GM12878 (cell line): Measurements from ENCODE around the gene LEMD1. TPM values are rescaled to one million over a fixed set of nuclear protein-coding genes. Genes with fewer than 3 reads are reported as not detected.

Experiments
- ATAC-seq: fragments of 200-7000 bp; cut with Tn5 transposase; 3 replicates; pipeline ENCODE4 v1.9.1; 2020; ENCODE audit warnings: mild to moderate bottlenecking, moderate library complexity
- BruUV-seq: library from RNA; stranded (reverse); fragments of 400-500 nt; replicated peaks from 2 replicates; lab custom pipeline; 2021; lab: Mats Ljungman, UMichigan
- CTCF ChIA-PET: fragments of 300-600 bp; sonication (Branson Sonifier 250); formaldehyde crosslinking; extraction: SDS; loops from one replicate; lab custom pipeline; 2021; ENCODE audit warnings: inconsistent platforms; lab: Yijun Ruan, JAX
- POLR2A ChIA-PET: fragments of 350-600 bp; formaldehyde crosslinking; extraction: SDS; loops from one replicate; lab custom pipeline; 2021; ENCODE audit warnings: inconsistent platforms; lab: Charles Lee
- RAD21 ChIA-PET: fragments of 300-600 bp; sonication (Branson Sonifier 250); formaldehyde crosslinking; loops from one replicate; lab custom pipeline; 2023; ENCODE audit warnings: antibody characterized with exemption; ENCODE audit not compliant: unreplicated experiment; lab: Charles Lee
- SMC1A ChIA-PET: fragments of 300-600 bp; sonication (Branson Sonifier 250); formaldehyde crosslinking; loops from one replicate; lab custom pipeline; 2023; ENCODE audit not compliant: unreplicated experiment, uncharacterized antibody; lab: Charles Lee
- DNase-seq: peaks from one replicate; pipeline ENCODE4 v3.0.0-alpha.2; 2011; ENCODE audit warnings: low read depth, low spot score
- FAIRE-seq: peaks from 3 replicates; lab custom pipeline; 2011; peaks lifted over from hg19 to GRCh38; lab: Jason Lieb, UNC
- H2AFZ ChIP-seq: 2 replicates; pipeline ENCODE4 v1.6.0; 2011; ENCODE audit warnings: low read depth, low read length, control low read depth; ENCODE audit not compliant: control insufficient read depth
- H3K27ac ChIP-seq: 2 replicates; pipeline ENCODE4 v1.5.1; 2011; ENCODE audit warnings: control low read depth; ENCODE audit not compliant: control insufficient read depth, insufficient read depth
- H3K27me3 ChIP-seq, 2 experiments: replicated peaks in 1 of 2; 2 replicates each; pipeline versions ENCODE4 v1.6.0 to v1.6.1; 2011; ENCODE audit warnings: low read length in 1 of 2; ENCODE audit not compliant: control insufficient read depth in 2 of 2, insufficient read depth in 2 of 2
- H3K36me3 ChIP-seq, 2 experiments: 2 replicates each; pipeline ENCODE4 v1.5.1; 2011; ENCODE audit warnings: low read length in 1 of 2; ENCODE audit not compliant: control insufficient read depth in 2 of 2, insufficient read depth in 2 of 2
- H3K4me1 ChIP-seq: 2 replicates; pipeline ENCODE4 v1.6.1; 2011; ENCODE audit warnings: mild to moderate bottlenecking, low read length, moderate library complexity, mixed read lengths; ENCODE audit not compliant: control insufficient read depth, insufficient read depth
- H3K4me2 ChIP-seq: 2 replicates; pipeline ENCODE4 v1.6.0; 2011; ENCODE audit warnings: control low read depth; ENCODE audit not compliant: control insufficient read depth, insufficient read depth
- H3K4me3 ChIP-seq: fragments of 200-600 bp; sonication (generic); 2 replicates; pipeline ENCODE4 v1.5.1; 2016
- H3K79me2 ChIP-seq: 2 replicates; pipeline ENCODE4 v1.6.0; 2011; ENCODE audit warnings: low read length; ENCODE audit not compliant: control insufficient read depth, insufficient read depth
- H3K9ac ChIP-seq: 2 replicates; pipeline ENCODE4 v1.8.0; 2011; ENCODE audit warnings: low read length, control low read depth, mixed read lengths; ENCODE audit not compliant: control insufficient read depth, insufficient read depth
- H3K9me3 ChIP-seq: replicated peaks from 3 replicates; pipeline ENCODE4 v1.5.1; 2011; ENCODE audit warnings: mild to moderate bottlenecking, low read length; ENCODE audit not compliant: control insufficient read depth, insufficient read depth
- H4K20me1 ChIP-seq: 2 replicates; pipeline ENCODE4 v1.6.0; 2011; ENCODE audit not compliant: control insufficient read depth, insufficient read depth
- CREM ChIP-seq: IDR thresholded peaks from 2 replicates; pipeline ENCODE4 v1.6.1; 2014; ENCODE audit warnings: antibody characterized with exemption, low read depth
- FOS ChIP-seq: IDR thresholded peaks from 3 replicates; pipeline ENCODE4 v1.6.1; 2011; ENCODE audit warnings: borderline replicate concordance; ENCODE audit not compliant: insufficient read length; ENCODE audit errors: extremely low read depth
- HDGF ChIP-seq: fragments of 450-650 bp; IDR thresholded peaks from 2 replicates; pipeline ENCODE4 v1.6.1; 2016; ENCODE audit warnings: antibody characterized with exemption
- MXI1 ChIP-seq: fragments of 150-350 bp; IDR thresholded peaks from 2 replicates; pipeline ENCODE4 v1.6.1; 2011; ENCODE audit warnings: low read depth, mild to moderate bottlenecking, inconsistent platforms, low read length, improper control_type of control experiment
- NFYA ChIP-seq: IDR thresholded peaks from 2 replicates; pipeline ENCODE4 v1.6.1; 2011; ENCODE audit warnings: low read depth, mild to moderate bottlenecking, low read length, improper control_type of control experiment, borderline replicate concordance
- PAX8 ChIP-seq: fragments of 450-650 bp; IDR thresholded peaks from 2 replicates; pipeline ENCODE4 v1.6.1; 2017; ENCODE audit warnings: mild to moderate bottlenecking, moderate library complexity
- POLR2AphosphoS2 ChIP-seq: IDR thresholded peaks from 2 replicates; pipeline ENCODE4 v1.6.1; 2011; ENCODE audit warnings: low read depth, mild to moderate bottlenecking, low read length, improper control_type of control experiment, moderate library complexity
- RBBP5 ChIP-seq: fragments of 200-600 bp; sonication (generic); conservative IDR thresholded peaks from 2 replicates; pipeline ENCODE4 v1.6.1; 2016
- SIN3A ChIP-seq: IDR thresholded peaks from 2 replicates; pipeline ENCODE4 v1.6.1; 2012; ENCODE audit warnings: low read depth, low read length, improper control_type of control experiment
- SREBF1 ChIP-seq: IDR thresholded peaks from 2 replicates; pipeline ENCODE4 v1.6.1; 2012; ENCODE audit warnings: mild to moderate bottlenecking, low read length
- TARDBP ChIP-seq: IDR thresholded peaks from 2 replicates; pipeline ENCODE4 v1.6.1; 2016; ENCODE audit warnings: borderline replicate concordance
- ZNF217 ChIP-seq: fragments of 450-650 bp; IDR thresholded peaks from 2 replicates; pipeline ENCODE4 v1.6.1; 2017; ENCODE audit warnings: antibody characterized with exemption, mild to moderate bottlenecking
- WGBS: methylation state at CpG from one replicate; pipeline ENCODE4 v1.1.6; 2016; ENCODE audit warnings: low lambda C conversion rate; ENCODE audit not compliant: insufficient replicate concordance, insufficient coverage; ENCODE audit errors: missing lambda C conversion rate; 5-methylcytosine and 5-hydroxymethylcytosine counted together
- in situ Hi-C: fragments of 300-500 bp; cut with MboI; formaldehyde crosslinking; loops from 9 replicates; pipeline ENCODE4 v1.14.3; 2018; ENCODE audit warnings: mixed read lengths
- intact Hi-C: fragments of 100-400 bp; cut with micrococcal nuclease; formaldehyde crosslinking; loops from one replicate; pipeline ENCODE4 v1.14.2; 2022; ENCODE audit not compliant: unreplicated experiment
- polyA plus RNA-seq, 11 experiments: library from polyadenylated mRNA; depleted of rRNA in 4 of 11; unstranded in 6 of 11; stranded (reverse) in 5 of 11; fragments of >200 nt; fragmentation: Nextera tagmentation in 4 of 11; fragmentation: Illumina TruSeq in 1 of 11; extraction: Ambion mirVana in 4 of 11; extraction: Trizol in 1 of 11; gene quantifications; 1 replicate in 1 of 11; 2 replicates in 10 of 11; pipeline versions ENCODE4 v1.2.1 to v1.2.3, GENCODE V29; 2011 to 2016; ENCODE audit warnings: inconsistent platforms in 2 of 11, missing spikeins in 2 of 11, low read depth in 1 of 11
- total RNA-seq, 4 experiments: library from RNA; depleted of rRNA in 3 of 4; stranded (reverse); fragments of >200 nt in 3 of 4; fragmentation: Illumina TruSeq in 1 of 4; extraction: Trizol in 1 of 4; gene quantifications; 2 replicates each; pipeline versions ENCODE4 v1.2.1 to v1.2.3, GENCODE V29; 2013 to 2021
- TF ChIP-seq, protein P1 (sequence below): IDR thresholded peaks from 2 replicates; pipeline ENCODE4 v1.6.1; 2012; ENCODE audit warnings: low read depth, low read length, improper control_type of control experiment
- TF ChIP-seq, protein P2 (sequence below): IDR thresholded peaks from 2 replicates; pipeline ENCODE4 v1.6.1; 2012; ENCODE audit warnings: low read length, inconsistent platforms

The LEMD1 gene
- total and polyA plus RNA-seq, 10 of the 15 experiments (the other 5 are each of a cell fraction or from before 2014, with no cell fraction given) = 0.19 to 1.2 (median 0.26) TPM; not detected in 7

DNA sequence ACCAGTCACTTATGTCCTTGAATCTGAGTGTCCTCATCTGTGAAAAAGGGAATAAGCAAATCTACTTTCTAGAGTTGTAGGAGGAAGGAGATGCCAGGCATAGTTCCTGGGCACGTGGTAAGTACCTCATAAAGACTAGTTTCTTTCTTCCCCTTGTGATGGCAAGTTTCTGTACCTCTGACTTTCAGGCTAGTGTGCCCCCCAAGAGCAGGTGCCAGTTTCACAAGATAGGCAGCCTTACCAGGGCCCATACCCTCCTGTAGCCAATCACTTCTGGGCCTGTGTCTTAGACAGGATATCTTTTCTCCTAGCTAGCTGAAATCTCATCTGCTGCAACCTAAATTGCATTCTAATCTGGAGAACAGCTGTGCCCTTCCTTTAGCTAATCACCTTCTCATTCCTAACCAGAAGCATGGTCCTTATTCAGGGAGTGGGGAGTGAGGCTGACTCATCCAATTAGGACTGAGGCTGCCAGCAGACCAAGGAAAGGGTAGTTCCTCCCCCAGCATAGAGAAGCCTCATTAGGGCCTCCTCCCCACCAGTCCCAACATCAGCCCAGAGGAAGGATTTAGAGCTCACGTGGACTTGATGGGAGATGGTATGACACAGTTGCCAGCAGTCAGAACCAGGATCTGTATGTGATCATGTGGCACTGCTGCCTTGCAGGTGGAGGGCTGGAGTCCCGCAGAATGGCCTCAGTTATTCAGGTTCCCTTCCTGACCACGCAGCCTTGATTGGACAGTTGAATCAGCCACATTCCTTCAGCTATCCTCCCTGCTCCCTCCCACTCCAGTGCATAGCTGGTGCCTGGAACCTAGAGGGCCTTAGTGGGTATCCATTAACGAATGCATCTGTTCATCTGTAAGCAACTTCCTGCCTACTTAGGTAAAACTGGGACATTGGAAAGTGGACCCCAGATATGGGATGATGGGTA, 73.0 kb downstream of the LEMD1 start:
- Histone ChIP-seq H3K4me2 (no peak overlapping the region), H2AFZ (no peak overlapping the region), H3K36me3 (no peaks in the 10 kb centered on the region), H4K20me1 (no peaks in the 10 kb centered on the region), H3K9ac (no peak overlapping the region), H3K9me3 (no peaks in the 10 kb centered on the region), H3K4me1 (no peaks in the 10 kb centered on the region), H3K27ac (no peak overlapping the region), H3K4me3 (no peak overlapping the region), H3K27me3 (peaks cover 6 to 12% of the 10 kb centered on the region in 2 experiments; a peak in 3 of 4 replicates), H3K79me2 (no peaks in the 10 kb centered on the region)
- TF ChIP-seq TARDBP = no peak
- RAD21 ChIA-PET = interaction anchor here (0.5 to 1.3 kb wide), 4 partner anchors 12 to 137 kb away, joined by 3 to 6 read pairs (median 4); no protein-coding TSS in a partner anchor
- CTCF ChIA-PET = interaction anchor here (1.2 to 4.4 kb wide), 7 partner anchors 9 to 175 kb away, joined by 3 to 45 read pairs (median 6); no protein-coding TSS in a partner anchor
- no peak for FAIRE-seq
- no peak; the same call in 2 of the 3 replicates for ATAC-seq
- SMC1A ChIA-PET = interaction anchor here (0.6 to 2.7 kb wide), 8 partner anchors 11 to 243 kb away, joined by 3 to 11 read pairs (median 3); no protein-coding TSS in a partner anchor
- no TSS peak for BruUV-seq
- intact Hi-C loops = no loop called here
- in situ Hi-C loops = no loop called here
- POLR2A ChIA-PET = no interaction called here
- 0% methylated on average over 4 of the region's 5 CpGs for WGBS
- no peak for DNase-seq

DNA sequence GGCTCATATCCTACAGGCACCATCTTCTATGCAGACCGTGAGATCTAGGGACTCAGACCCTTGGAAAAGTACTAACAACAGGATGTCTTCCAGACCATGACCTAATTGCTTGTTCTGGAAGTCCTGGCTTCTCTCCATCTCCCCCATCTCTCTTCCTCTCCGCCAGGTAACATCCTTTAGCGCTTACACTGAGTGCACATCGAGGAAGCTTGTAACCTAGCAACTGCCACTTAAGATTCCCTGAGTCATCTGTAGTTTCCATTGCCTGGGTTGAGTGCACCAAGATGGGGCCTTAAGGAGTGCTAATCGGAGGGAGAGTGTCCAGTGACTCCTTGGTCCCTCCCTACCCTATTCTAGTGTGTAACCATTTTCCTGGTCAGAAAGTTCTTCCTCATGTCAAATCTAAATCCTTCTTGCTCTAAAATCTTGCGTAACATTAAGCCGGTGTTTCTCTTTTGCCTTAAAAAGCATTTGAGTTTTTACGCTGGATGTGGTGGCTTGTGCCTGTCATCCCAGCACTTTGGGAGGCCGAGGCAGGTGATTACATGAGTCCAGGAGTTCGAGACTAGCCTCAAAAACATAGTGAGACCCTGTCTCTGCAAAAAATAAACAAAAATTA, 74.8 kb downstream of the LEMD1 start:
- no peak overlapping the region for H3K27ac ChIP-seq
- H4K20me1 ChIP-seq = no peaks in the 10 kb centered on the region
- no peaks in the 10 kb centered on the region; the same call in 2 of the 3 replicates for H3K9me3 ChIP-seq
- no peak for ATAC-seq
- in situ Hi-C loops (no loop called here), intact Hi-C loops (no loop called here)
- H3K79me2 ChIP-seq = no peaks in the 10 kb centered on the region
- no peak for FAIRE-seq
- peaks cover 15 to 18% of the 10 kb centered on the region in 2 experiments for H3K27me3 ChIP-seq
- BruUV-seq = no TSS peak
- no peak overlapping the region for H3K4me3 ChIP-seq
- H3K4me1 ChIP-seq = no peaks in the 10 kb centered on the region
- H3K4me2 ChIP-seq = no peak overlapping the region
- POLR2A ChIA-PET = no interaction called here
- 47% methylated on average over 10 of the region's 10 CpGs for WGBS
- H3K9ac ChIP-seq = no peak overlapping the region
- no peak overlapping the region for H2AFZ ChIP-seq
- H3K36me3 ChIP-seq = no peaks in the 10 kb centered on the region
- CTCF ChIA-PET = interaction anchor here (4.4 kb wide), 1 partner anchor 11 kb away, joined by 45 read pairs; no protein-coding TSS in a partner anchor
- DNase-seq = no peak
- SMC1A ChIA-PET = interaction anchor here (1.3 kb wide), 1 partner anchor 11 kb away, joined by 6 read pairs; no protein-coding TSS in a partner anchor
- RAD21 ChIA-PET = no interaction called here
- TF ChIP-seq MXI1 (no peak), CREM (no peak), POLR2AphosphoS2 (no peak), RBBP5 (no peak), PAX8 (no peak), SREBF1 (no peak), SIN3A (no peak), ZNF217 (no peak), NFYA (no peak), HDGF (no peak), FOS (no peak)
- TF ChIP-seq, protein P1, sequence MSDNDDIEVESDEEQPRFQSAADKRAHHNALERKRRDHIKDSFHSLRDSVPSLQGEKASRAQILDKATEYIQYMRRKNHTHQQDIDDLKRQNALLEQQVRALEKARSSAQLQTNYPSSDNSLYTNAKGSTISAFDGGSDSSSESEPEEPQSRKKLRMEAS = no peak
- TF ChIP-seq, protein P2, sequence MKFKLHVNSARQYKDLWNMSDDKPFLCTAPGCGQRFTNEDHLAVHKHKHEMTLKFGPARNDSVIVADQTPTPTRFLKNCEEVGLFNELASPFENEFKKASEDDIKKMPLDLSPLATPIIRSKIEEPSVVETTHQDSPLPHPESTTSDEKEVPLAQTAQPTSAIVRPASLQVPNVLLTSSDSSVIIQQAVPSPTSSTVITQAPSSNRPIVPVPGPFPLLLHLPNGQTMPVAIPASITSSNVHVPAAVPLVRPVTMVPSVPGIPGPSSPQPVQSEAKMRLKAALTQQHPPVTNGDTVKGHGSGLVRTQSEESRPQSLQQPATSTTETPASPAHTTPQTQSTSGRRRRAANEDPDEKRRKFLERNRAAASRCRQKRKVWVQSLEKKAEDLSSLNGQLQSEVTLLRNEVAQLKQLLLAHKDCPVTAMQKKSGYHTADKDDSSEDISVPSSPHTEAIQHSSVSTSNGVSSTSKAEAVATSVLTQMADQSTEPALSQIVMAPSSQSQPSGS = no peak
